ENCODE measurements around the gene TTC6. TPM values are rescaled to one million over a fixed set of nuclear protein-coding genes. Genes with fewer than 3 reads are reported as not detected.

TTC6 gene
- total and polyA plus RNA-seq, 10 donors, result not detected

GRCh38 chr14:37573356-37573755 lies 22.1 kb upstream of the TTC6 start:
- no peaks in the 10 kb centered on the region for H3K27me3 ChIP-seq (replicated peaks in 1 of 7)
- intact Hi-C loops (cut with DNase I; ENCODE audit: low total_unique reads), result no loop called here
- no peak overlapping the region for H3K4me3 ChIP-seq
- H3K9me3 ChIP-seq, result peaks cover 0 to 12% (median 0%) of the 10 kb centered on the region in 8 donors
- H3K36me3 ChIP-seq, result no peaks in the 10 kb centered on the region
- no peaks in the 10 kb centered on the region for H3K4me1 ChIP-seq
- DNase-seq, result no peak
- no peak overlapping the region for H3K27ac ChIP-seq
- TF ChIP-seq CTCF (IDR thresholded peaks at IDR 0.05 in 8 of 11, conservative IDR thresholded peaks at IDR 0.05 in 3 of 11) (no peak), POLR2AphosphoS5 (IDR thresholded peaks at IDR 0.05) (no peak), POLR2A (IDR thresholded peaks at IDR 0.05) (no peak)
- 61 to 82% (median 78%) methylated on average over 2 of the region's 2 CpGs for WGBS, 5 donors

- Histone ChIP-seq H3K9me3 (peaks cover 0 to 10% (median 0%) of the 10 kb centered on the region in 8 donors), H3K4me1 (peaks cover 0 to 10% (median 4%) of the 10 kb centered on the region in 6 donors), H3K36me3 (no peaks in the 10 kb centered on the region), H3K4me3 (no peak overlapping the region), H3K27ac (no peak overlapping the region), H3K27me3 (replicated peaks in 1 of 7) (peaks cover 5 to 37% (median 15%) of the 10 kb centered on the region in 7 donors)
- TF ChIP-seq CTCF (IDR thresholded peaks at IDR 0.05 in 8 of 11, conservative IDR thresholded peaks at IDR 0.05 in 3 of 11) (no peak), POLR2A (IDR thresholded peaks at IDR 0.05) (no peak), POLR2AphosphoS5 (IDR thresholded peaks at IDR 0.05) (no peak)
- 46 to 48% (median 47%) methylated on average over 9 of the region's 9 CpGs for WGBS, 5 donors
- no peak for DNase-seq
- intact Hi-C loops (cut with DNase I; ENCODE audit: low total_unique reads), result no loop called here
These were observed 16.2 kb upstream of the TTC6 start for GRCh38 chr14:37579274-37579673.

GRCh38 chr14:37580146-37580545 lies 15.3 kb upstream of the TTC6 start:
- Histone ChIP-seq H3K9me3 (peaks cover 0 to 12% (median 0%) of the 10 kb centered on the region in 8 donors), H3K27me3 (replicated peaks in 1 of 7) (peaks cover 5 to 46% (median 24%) of the 10 kb centered on the region in 7 donors), H3K4me3 (no peak overlapping the region), H3K4me1 (peaks cover 0 to 19% (median 4%) of the 10 kb centered on the region in 6 donors), H3K27ac (no peak overlapping the region), H3K36me3 (no peaks in the 10 kb centered on the region)
- 71 to 84% (median 77%) methylated on average over 2 of the region's 2 CpGs for WGBS, 5 donors
- DNase-seq, result no peak
- no peak for TF ChIP-seq POLR2A (IDR thresholded peaks at IDR 0.05)
- no peak for TF ChIP-seq CTCF (IDR thresholded peaks at IDR 0.05 in 8 of 11, conservative IDR thresholded peaks at IDR 0.05 in 3 of 11)
- TF ChIP-seq POLR2AphosphoS5 (IDR thresholded peaks at IDR 0.05), result no peak
- intact Hi-C loops (cut with DNase I; ENCODE audit: low total_unique reads), result no loop called here

- intact Hi-C loops (cut with DNase I; ENCODE audit: low total_unique reads), result no loop called here
- Histone ChIP-seq H3K9me3 (peaks cover 0 to 19% (median 0%) of the 10 kb centered on the region in 8 donors), H3K36me3 (no peaks in the 10 kb centered on the region), H3K27ac (no peak overlapping the region), H3K27me3 (replicated peaks in 1 of 7) (peaks cover 9 to 80% (median 58%) of the 10 kb centered on the region in 7 donors), H3K4me3 (peak overlapping the region in 1 of 8 donors; percentile 30), H3K4me1 (peaks cover 0 to 29% (median 7%) of the 10 kb centered on the region in 6 donors)
- no peak for DNase-seq
- TF ChIP-seq POLR2A (IDR thresholded peaks at IDR 0.05) (no peak), CTCF (IDR thresholded peaks at IDR 0.05 in 8 of 11, conservative IDR thresholded peaks at IDR 0.05 in 3 of 11) (no peak)
- WGBS, 5 donors, result 4 to 12% (median 5%) methylated on average over 50 to 67 of the region's 67 CpGs
These were observed 11.8 kb upstream of the TTC6 start for GRCh38 chr14:37583358-37584210.
